NK-92 treated with Interleukin-12 subunit alpha and Interleukin-12 subunit beta, amount 100 ng/mL, for 24 hours (cell line): ENCODE data around the gene KRTAP12-1.
"Not testable (repeated sequence)": the region's sequence is repeated elsewhere in the genome, so short reads cannot be mapped to it uniquely, and the experiment has no call there.

ENCODE experiments used
- DNase-seq: peaks from one replicate; lab custom pipeline; 2025; lab: John Stamatoyannopoulos, UW

KRTAP12-1 gene

GRCh38 chr21:44667612-44668011, 14.4 kb downstream of the KRTAP12-1 start:
- no peak for DNase-seq

GRCh38 chr21:44666401-44667320, 15.3 kb downstream of the KRTAP12-1 start, which contains the start of gene KRTAP12-2:
Gene KRTAP12-2 (minus strand): TSS chr21:44666927. CDS start chr21:44666886, 41 bp downstream.
- DNase-seq = no peak

DNA sequence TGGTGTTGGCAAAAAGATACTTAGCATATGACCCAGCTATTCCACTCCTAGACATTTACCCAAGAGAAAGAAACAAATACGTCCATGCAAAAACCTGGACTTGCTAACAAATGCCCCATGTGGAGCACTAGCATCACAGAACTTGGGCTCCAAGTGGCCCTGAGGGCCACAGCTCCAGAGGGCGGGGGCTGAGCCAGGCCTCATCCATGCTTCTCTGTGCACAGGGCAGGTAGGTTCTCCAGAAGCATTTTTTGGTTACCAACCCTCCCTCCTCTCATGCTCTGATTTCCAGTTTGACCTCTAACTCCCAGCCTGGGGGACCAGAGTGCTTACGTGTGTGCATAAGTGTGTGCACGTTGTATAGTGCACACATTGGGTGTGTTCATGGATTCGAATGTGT, 17.3 kb downstream of the KRTAP12-1 start:
- DNase-seq = no peak

GRCh38 chr21:44661567-44661966, 20.4 kb downstream of the KRTAP12-1 start:
- not testable (repeated sequence) for DNase-seq

DNA sequence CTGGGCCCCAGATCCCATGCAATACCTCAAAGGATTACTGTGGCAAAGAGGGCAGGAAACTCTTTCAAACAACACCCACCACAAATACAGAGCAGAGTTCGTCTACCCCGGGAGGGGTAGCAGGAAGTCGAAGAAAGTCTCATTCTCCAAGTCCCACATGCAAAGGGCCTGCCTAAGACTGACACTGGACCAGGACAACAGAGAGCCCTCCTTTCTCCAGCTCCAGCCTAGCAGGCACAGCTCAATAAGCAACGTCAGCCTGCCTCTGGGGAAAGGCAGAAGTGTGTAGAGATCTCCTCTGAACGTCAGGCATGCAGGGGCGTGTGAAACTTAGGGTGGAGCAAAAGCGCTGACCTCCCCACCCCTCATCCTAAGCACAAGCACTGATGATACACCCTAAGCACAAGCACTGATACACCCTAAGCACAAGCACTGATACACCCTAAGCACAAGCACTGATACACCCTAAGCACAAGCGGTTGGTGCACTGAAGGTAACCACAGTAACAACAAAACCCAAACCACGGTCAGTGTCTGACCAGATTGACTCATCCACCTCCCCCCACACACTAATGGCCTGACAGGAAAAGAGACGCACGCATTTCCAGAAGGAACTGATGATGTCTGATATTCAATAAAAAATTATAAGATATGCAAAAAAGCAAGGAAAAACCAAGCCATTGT, 22.9 kb downstream of the KRTAP12-1 start:
- DNase-seq = no peak

- no peak for DNase-seq
Measured at GRCh38 chr21:44658541-44658910, 23.4 kb downstream of the KRTAP12-1 start.

DNA sequence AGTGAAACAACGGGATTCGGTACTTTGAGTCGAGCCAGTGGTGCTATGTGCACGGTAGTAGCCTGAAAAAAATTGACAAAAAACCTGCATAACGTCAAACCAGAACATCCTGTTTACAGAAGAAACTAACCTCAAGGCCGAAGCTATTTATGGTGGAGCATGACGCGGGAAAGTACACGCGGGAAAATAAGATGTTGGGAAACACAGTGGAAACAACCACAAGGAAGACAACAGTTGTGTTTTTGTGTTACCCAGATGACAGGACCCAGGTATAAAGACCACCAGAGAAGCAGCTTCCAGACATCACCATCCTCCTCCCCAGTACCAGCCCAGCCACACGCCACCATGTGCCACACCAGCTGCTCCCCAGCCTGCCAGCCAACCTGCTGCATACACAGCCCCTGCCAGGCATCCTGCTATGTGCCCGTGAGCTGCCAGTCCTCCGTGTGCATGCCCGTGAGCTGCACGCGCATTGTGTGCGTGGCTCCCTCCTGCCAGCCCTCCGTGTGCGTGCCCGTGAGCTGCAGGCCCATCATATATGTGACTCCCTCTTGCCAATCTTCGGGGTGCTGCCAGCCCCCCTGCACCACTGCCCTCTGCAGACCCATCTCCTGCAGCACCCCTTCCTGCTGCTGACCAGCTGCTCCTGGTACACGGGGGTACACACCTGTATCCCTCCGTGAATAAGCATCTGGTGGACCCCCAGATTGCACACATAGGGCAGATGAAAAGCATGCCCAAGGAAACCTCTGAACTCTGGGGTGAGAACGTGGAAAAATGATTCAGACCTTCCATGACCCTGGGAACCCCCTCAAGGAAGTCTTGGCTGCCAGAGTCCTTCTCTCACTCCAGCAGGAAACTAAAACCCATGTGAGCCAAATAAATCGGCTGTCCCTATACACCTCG, 24.1 kb downstream of the KRTAP12-1 start, which contains the start of gene KRTAP12-3:
TSS of gene KRTAP12-3 (plus strand) at position 298 of the 906 bp plus-strand sequence. CDS start at position 346, 48 bp downstream.
- DNase-seq = no peak

DNA sequence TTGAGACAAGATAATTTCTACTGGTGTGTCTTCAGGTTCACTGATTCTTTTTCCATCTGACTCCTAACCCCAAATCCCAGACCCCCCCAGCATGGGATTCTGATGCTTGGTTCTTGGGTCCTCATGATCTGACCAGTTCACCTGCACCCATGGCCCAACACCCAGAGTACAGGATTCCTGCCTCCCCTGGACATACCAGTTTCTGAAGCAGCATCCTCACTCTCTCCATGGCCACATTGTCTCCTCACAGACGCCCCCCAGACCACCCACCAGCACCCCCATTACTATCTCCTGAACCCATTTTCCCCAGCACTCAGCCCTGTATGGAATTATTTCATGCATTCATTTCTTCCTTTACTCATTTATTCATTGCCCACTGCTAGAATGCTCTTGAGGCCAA, 25.1 kb downstream of the KRTAP12-1 start:
- no peak for DNase-seq

DNA sequence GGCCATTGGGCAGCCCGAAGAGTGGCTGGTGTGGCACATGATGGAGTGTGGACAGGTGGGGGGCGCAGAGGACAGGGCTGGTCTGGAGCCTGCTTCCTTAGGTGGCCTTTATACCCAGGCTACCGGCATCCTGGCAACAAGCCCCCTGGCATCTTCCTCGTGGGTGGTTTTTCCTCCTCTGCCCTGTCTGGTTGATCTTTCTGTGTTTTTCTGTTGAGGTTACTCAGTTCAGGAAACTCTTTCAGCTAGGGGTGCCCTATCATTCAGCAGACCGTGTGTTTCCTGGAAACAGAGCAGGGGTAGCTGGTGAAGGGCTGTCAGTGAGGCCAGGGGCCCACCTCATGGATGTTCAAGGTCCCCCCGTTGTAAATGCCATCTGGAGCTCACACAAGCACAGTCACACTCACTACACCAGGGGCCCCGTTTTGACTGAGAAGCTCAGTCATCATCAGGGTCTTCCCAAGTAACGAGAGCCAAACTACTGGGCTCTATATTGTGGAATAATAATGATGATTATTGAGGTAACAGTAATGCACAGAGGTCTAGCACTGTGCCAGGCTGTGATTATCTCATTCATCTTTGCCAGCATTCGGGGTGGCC, 27.3 kb downstream of the KRTAP12-1 start, which contains the start of gene KRTAP12-4:
TSS of gene KRTAP12-4 (minus strand) at position 84 of the 600 bp plus-strand sequence. CDS start at position 39, 45 bp downstream.
- DNase-seq = no peak

GRCh38 chr21:44653656-44654575, 28.0 kb downstream of the KRTAP12-1 start:
- no peak for DNase-seq

- DNase-seq = no peak
Measured at GRCh38 chr21:44653123-44653522, 28.8 kb downstream of the KRTAP12-1 start.

GRCh38 chr21:44650973-44651675, 30.8 kb downstream of the KRTAP12-1 start:
- no peak for DNase-seq

- no peak for DNase-seq
Measured at GRCh38 chr21:44650265-44650972, 31.5 kb downstream of the KRTAP12-1 start.

DNA sequence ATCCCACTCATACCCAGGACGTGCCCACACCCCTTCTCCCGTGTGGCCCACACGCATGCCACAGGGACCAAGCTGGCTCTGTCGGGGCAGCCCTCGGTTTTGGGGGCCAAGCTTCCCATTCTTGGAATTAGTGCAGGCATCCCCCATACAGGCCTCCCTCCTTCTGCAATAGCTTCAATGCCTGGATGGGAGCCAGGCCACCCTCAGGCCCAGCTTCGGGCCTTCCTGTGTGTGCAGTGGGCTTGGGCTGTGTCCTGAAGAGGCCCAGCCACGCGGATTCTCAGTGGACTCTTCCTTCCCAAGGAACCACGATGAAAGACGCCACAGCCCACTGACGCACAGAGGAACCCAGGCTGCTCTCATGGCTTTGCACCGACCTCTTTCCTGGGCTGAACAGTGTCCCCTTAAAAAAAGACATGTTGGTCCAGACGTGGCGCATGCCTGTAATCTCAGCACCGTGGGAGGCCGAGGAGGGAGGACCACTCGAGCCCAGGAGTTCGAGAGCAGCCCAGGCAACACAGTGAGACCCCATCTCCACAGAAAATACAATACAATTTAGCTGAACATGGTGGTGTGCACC, 32.4 kb downstream of the KRTAP12-1 start:
- no peak for DNase-seq

- DNase-seq = no peak
Measured at GRCh38 chr21:44648557-44649311, 33.2 kb downstream of the KRTAP12-1 start.

DNA sequence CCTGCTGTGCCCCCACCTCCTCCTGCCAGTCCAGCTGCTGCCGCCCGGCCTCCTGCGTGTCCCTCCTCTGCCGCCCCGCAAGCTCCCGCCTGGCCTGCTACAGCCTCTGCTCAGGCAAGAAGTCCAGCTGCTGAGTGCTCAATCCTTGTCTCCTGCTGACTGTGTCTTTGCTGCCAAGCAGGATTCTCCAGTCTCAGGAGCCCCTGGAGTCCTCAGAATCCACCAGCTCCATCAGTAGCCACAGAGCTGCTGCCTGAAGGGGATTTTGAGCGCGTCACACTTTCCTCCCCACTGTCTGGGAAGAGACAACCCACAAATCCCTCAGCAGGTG, 34.8 kb downstream of the KRTAP12-1 start:
- no peak for DNase-seq

- DNase-seq = not testable (repeated sequence)
Measured at GRCh38 chr21:44646366-44647221, 35.4 kb downstream of the KRTAP12-1 start, which contains the start of gene KRTAP10-11. Gene KRTAP10-11 (plus strand): TSS chr21:44646414. CDS start chr21:44646459, 45 bp downstream.
